H9 (cell line): ENCODE data around the gene WHRN. TPM values are rescaled to one million over a fixed set of nuclear protein-coding genes. Genes with fewer than 3 reads are reported as not detected.

ENCODE experiments used
- DNase-seq: peaks from one replicate; pipeline ENCODE4 v3.0.0-alpha.2; 2017
- H2AFZ ChIP-seq: one replicate; pipeline ENCODE4 v1.6.1; 2013; ENCODE audit warnings: mild to moderate bottlenecking, low read length, control low read depth, moderate library complexity
- H2AK5ac ChIP-seq: 2 replicates; pipeline ENCODE4 v1.6.1; 2013; ENCODE audit warnings: low read length, control low read depth, mixed read lengths; ENCODE audit not compliant: insufficient read length
- H2BK120ac ChIP-seq: one replicate; pipeline ENCODE4 v1.6.1; 2013; ENCODE audit warnings: low read depth, mild to moderate bottlenecking, low read length, control low read depth, inconsistent platforms; ENCODE audit not compliant: poor library complexity, severe bottlenecking
- H2BK12ac ChIP-seq: 2 replicates; pipeline ENCODE4 v1.6.1; 2013; ENCODE audit warnings: low read length, control low read depth, mixed read lengths, low read depth; ENCODE audit not compliant: insufficient read length
- H2BK15ac ChIP-seq: 2 replicates; pipeline ENCODE4 v1.6.1; 2013; ENCODE audit warnings: low read depth, low read length, control low read depth
- H2BK20ac ChIP-seq: one replicate; pipeline ENCODE4 v1.6.1; 2013; ENCODE audit warnings: low read depth, mild to moderate bottlenecking, low read length, control low read depth, inconsistent platforms; ENCODE audit not compliant: poor library complexity, severe bottlenecking
- H2BK5ac ChIP-seq: 2 replicates; pipeline ENCODE4 v1.6.1; 2013; ENCODE audit warnings: low read length, control low read depth, mixed read lengths; ENCODE audit not compliant: insufficient read length
- H3K14ac ChIP-seq: 2 replicates; pipeline ENCODE4 v1.6.1; 2013; ENCODE audit warnings: low read length, control low read depth; ENCODE audit not compliant: insufficient read depth
- H3K18ac ChIP-seq: 2 replicates; pipeline ENCODE4 v1.6.1; 2013; ENCODE audit warnings: low read depth, mild to moderate bottlenecking, mixed read lengths, low read length, control low read depth; ENCODE audit not compliant: insufficient read length
- H3K23ac ChIP-seq: 2 replicates; pipeline ENCODE4 v1.6.1; 2013; ENCODE audit warnings: low read length, control low read depth, mixed read lengths, low read depth; ENCODE audit not compliant: insufficient read length
- H3K23me2 ChIP-seq: 2 replicates; pipeline ENCODE4 v1.6.1; 2013; ENCODE audit warnings: low read depth, mild to moderate bottlenecking, mixed read lengths, low read length, control low read depth; ENCODE audit not compliant: insufficient read length, poor library complexity, severe bottlenecking
- H3K27ac ChIP-seq: 2 replicates; pipeline ENCODE4 v1.5.1; 2013; ENCODE audit warnings: low read length, control low read depth, mixed read lengths, low read depth; ENCODE audit not compliant: insufficient read length
- H3K27me3 ChIP-seq: 2 replicates; pipeline ENCODE4 v1.6.1; 2013; ENCODE audit warnings: low read length, control low read depth, inconsistent platforms; ENCODE audit not compliant: insufficient read depth
- H3K4ac ChIP-seq: 2 replicates; pipeline ENCODE4 v1.6.1; 2013; ENCODE audit warnings: low read depth, mild to moderate bottlenecking, control low read depth, inconsistent platforms, low read length, moderate library complexity
- H3K4me1 ChIP-seq: 2 replicates; pipeline ENCODE4 v1.6.1; 2013; ENCODE audit warnings: low read length, control low read depth, inconsistent platforms; ENCODE audit not compliant: insufficient read depth
- H3K4me2 ChIP-seq: 2 replicates; pipeline ENCODE4 v1.6.1; 2013; ENCODE audit warnings: low read length, control low read depth, mixed read lengths; ENCODE audit not compliant: insufficient read length, insufficient read depth
- H3K56ac ChIP-seq: 2 replicates; pipeline ENCODE4 v1.6.1; 2013; ENCODE audit warnings: low read depth, mild to moderate bottlenecking, mixed read lengths, low read length, control low read depth; ENCODE audit not compliant: insufficient read length
- H3K79me1 ChIP-seq: 2 replicates; pipeline ENCODE4 v1.6.1; 2013; ENCODE audit warnings: low read depth, mild to moderate bottlenecking, moderate library complexity, low read length, control low read depth, inconsistent platforms; ENCODE audit not compliant: insufficient read depth, poor library complexity, severe bottlenecking
- H3K79me2 ChIP-seq: 2 replicates; pipeline ENCODE4 v1.6.1; 2013; ENCODE audit warnings: low read length, control low read depth, inconsistent platforms; ENCODE audit not compliant: insufficient read depth
- H3K9ac ChIP-seq: 2 replicates; pipeline ENCODE4 v1.6.1; 2013; ENCODE audit warnings: low read length, control low read depth, mixed read lengths; ENCODE audit not compliant: insufficient read length; ENCODE audit errors: extremely low read depth
- H3K9me3 ChIP-seq: one replicate; pipeline ENCODE4 v1.6.1; 2013; ENCODE audit warnings: low read depth, low read length, inconsistent platforms; ENCODE audit not compliant: control insufficient read depth
- H3T11ph ChIP-seq: one replicate; pipeline ENCODE4 v1.6.1; 2013; ENCODE audit warnings: mild to moderate bottlenecking, low read length, control low read depth, inconsistent platforms
- H4K20me1 ChIP-seq: one replicate; pipeline ENCODE4 v1.6.1; 2013; ENCODE audit not compliant: control insufficient read depth, insufficient read length, insufficient read depth
- H4K5ac ChIP-seq: 2 replicates; pipeline ENCODE4 v1.6.1; 2013; ENCODE audit warnings: low read depth, mild to moderate bottlenecking, mixed read lengths, low read length, control low read depth; ENCODE audit not compliant: insufficient read length
- H4K8ac ChIP-seq: replicated peaks from 2 replicates; pipeline ENCODE4 v1.6.1; 2013; ENCODE audit warnings: low read length, control low read depth, mixed read lengths, low read depth; ENCODE audit not compliant: insufficient read length
- H4K91ac ChIP-seq: 2 replicates; pipeline ENCODE4 v1.6.1; 2013; ENCODE audit warnings: low read depth, mild to moderate bottlenecking, moderate library complexity, mixed read lengths, low read length, control low read depth; ENCODE audit not compliant: insufficient read length
- H3K27ac Mint-ChIP-seq, 3 experiments: 2 replicates in 2 of 3; 3 replicates in 1 of 3; pipeline ENCODE4 v1.8.0; 2020 to 2021; ENCODE audit warnings: mixed read lengths in 3 of 3, mild to moderate bottlenecking in 1 of 3, moderate library complexity in 1 of 3
- H3K27me3 Mint-ChIP-seq: 2 replicates; pipeline ENCODE4 v1.8.0; 2021; ENCODE audit warnings: low read depth, mild to moderate bottlenecking, moderate library complexity, mixed read lengths
- H3K36me3 Mint-ChIP-seq, 3 experiments: 2 replicates in 2 of 3; 3 replicates in 1 of 3; pipeline ENCODE4 v1.8.0; 2020 to 2021; ENCODE audit warnings: low read depth in 3 of 3, mixed read lengths in 3 of 3; ENCODE audit not compliant: insufficient read depth in 1 of 3
- H3K4me1 Mint-ChIP-seq, 2 experiments: 2 replicates each; pipeline ENCODE4 v1.8.0; 2020; ENCODE audit warnings: mixed read lengths in 2 of 2
- H3K4me3 Mint-ChIP-seq, 2 experiments: 2 replicates in 1 of 2; 3 replicates in 1 of 2; pipeline ENCODE4 v1.8.0; 2020 to 2021; ENCODE audit warnings: mild to moderate bottlenecking in 2 of 2, mixed read lengths in 2 of 2, moderate library complexity in 1 of 2
- H3K9me3 Mint-ChIP-seq, 2 experiments: 2 replicates in 1 of 2; 3 replicates in 1 of 2; pipeline ENCODE4 v1.8.0; 2020; ENCODE audit warnings: mild to moderate bottlenecking in 2 of 2, mixed read lengths in 2 of 2, moderate library complexity in 1 of 2
- CTCF ChIP-seq: fragments of 200-600 bp; sonication (generic); conservative IDR thresholded peaks from 3 replicates; pipeline ENCODE4 v1.8.0; 2021; ENCODE audit warnings: antibody characterized with exemption, mild to moderate bottlenecking
- WGBS: extraction: QIAGEN DNeasy Blood & Tissue Kit; methylation state at CpG from one replicate; pipeline ENCODE4 v1.1.7; 2013; ENCODE audit warnings: missing lambda C conversion rate, low lambda C conversion rate, mixed read lengths; ENCODE audit not compliant: insufficient read length; ENCODE audit errors: extremely low coverage; 5-methylcytosine and 5-hydroxymethylcytosine counted together
- total RNA-seq: library from RNA; stranded (reverse); gene quantifications from 2 replicates; pipeline ENCODE4 v1.2.1, GENCODE V29; 2021

WHRN gene
- total RNA-seq, 1 experiment from 2014 or later = 2.2 TPM

- no CpG with 5 or more reads among the region's 6 CpGs for WGBS
- Histone ChIP-seq H4K91ac (no peak overlapping the region), H3K9ac (no peak overlapping the region), H4K20me1 (no peaks in the 10 kb centered on the region), H3T11ph (no peak overlapping the region), H2BK12ac (no peak overlapping the region), H3K27ac (no peak overlapping the region), H2AFZ (no peak overlapping the region), H3K4ac (no peak overlapping the region), H2BK15ac (no peak overlapping the region), H3K56ac (no peak overlapping the region), H2AK5ac (no peak overlapping the region), H3K23ac (no peak overlapping the region), H3K27me3 (no peaks in the 10 kb centered on the region; the same call in 1 of the 2 replicates), H3K79me1 (no peaks in the 10 kb centered on the region), H4K5ac (no peak overlapping the region), H2BK120ac (no peak overlapping the region), H3K4me2 (no peak overlapping the region), H3K23me2 (no peaks in the 10 kb centered on the region), H3K9me3 (no peaks in the 10 kb centered on the region), H4K8ac (no peak overlapping the region), H3K14ac (no peak overlapping the region), H3K4me1 (no peaks in the 10 kb centered on the region), H2BK5ac (no peak overlapping the region), H3K18ac (no peak overlapping the region), H2BK20ac (no peak overlapping the region), H3K79me2 (no peaks in the 10 kb centered on the region)
- no peaks in the 10 kb centered on the region; a peak in 1 of 7 replicates for H3K36me3 Mint-ChIP-seq
- H3K4me3 Mint-ChIP-seq = no peak overlapping the region
- H3K9me3 Mint-ChIP-seq = no peaks in the 10 kb centered on the region
- TF ChIP-seq CTCF = no peak
- DNase-seq = no peak
- peaks cover 0 to 13% of the 10 kb centered on the region in 2 experiments; a peak in 2 of 4 replicates for H3K4me1 Mint-ChIP-seq
- H3K27ac Mint-ChIP-seq = no peak overlapping the region
- no peaks in the 10 kb centered on the region; the same call in 1 of the 2 replicates for H3K27me3 Mint-ChIP-seq
Measured at GRCh38 chr9:114429488-114429887, 75.8 kb downstream of the WHRN start.
